ENCODE measurements around the gene RIC3.
"Not testable (repeated sequence)": the region's sequence is repeated elsewhere in the genome, so short reads cannot be mapped to it uniquely, and the experiment has no call there.

Gene RIC3

GRCh38 chr11:8180469-8180868 lies 11.6 kb upstream of the RIC3 start:
- no peak for DNase-seq (ENCODE audit: extremely low spot score)
- TF ChIP-seq BHLHE40 (IDR thresholded peaks at IDR 0.05; ENCODE audit: borderline replicate concordance), result no peak
- no peak for TF ChIP-seq FOXK2 (IDR thresholded peaks at IDR 0.05)
- TF ChIP-seq L3MBTL2 (conservative IDR thresholded peaks at IDR 0.05), result no peak
- no peak for TF ChIP-seq ELF4 (IDR thresholded peaks at IDR 0.05)
- TF ChIP-seq HDGF (IDR thresholded peaks at IDR 0.05; ENCODE audit: borderline replicate concordance), result no peak
- TF ChIP-seq SUZ12 (IDR thresholded peaks at IDR 0.05), result no peak
- ChIA-PET POLR2A (no interaction called here), CTCF (no interaction called here)

- DNase-seq (ENCODE audit: extremely low spot score), result no peak
- TF ChIP-seq L3MBTL2 (conservative IDR thresholded peaks at IDR 0.05) (no peak), ELF4 (IDR thresholded peaks at IDR 0.05) (no peak), SUZ12 (IDR thresholded peaks at IDR 0.05) (no peak), CTBP1 (IDR thresholded peaks at IDR 0.05; ENCODE audit: borderline replicate concordance) (no peak)
- CTCF ChIA-PET, result interaction anchor here (0.8 kb wide), 1 partner anchor 88 kb away, joined by 3 read pairs; no protein-coding TSS in a partner anchor
- POLR2A ChIA-PET, result no interaction called here
Measured at GRCh38 chr11:8178297-8178696, 9.5 kb upstream of the RIC3 start.

DNA sequence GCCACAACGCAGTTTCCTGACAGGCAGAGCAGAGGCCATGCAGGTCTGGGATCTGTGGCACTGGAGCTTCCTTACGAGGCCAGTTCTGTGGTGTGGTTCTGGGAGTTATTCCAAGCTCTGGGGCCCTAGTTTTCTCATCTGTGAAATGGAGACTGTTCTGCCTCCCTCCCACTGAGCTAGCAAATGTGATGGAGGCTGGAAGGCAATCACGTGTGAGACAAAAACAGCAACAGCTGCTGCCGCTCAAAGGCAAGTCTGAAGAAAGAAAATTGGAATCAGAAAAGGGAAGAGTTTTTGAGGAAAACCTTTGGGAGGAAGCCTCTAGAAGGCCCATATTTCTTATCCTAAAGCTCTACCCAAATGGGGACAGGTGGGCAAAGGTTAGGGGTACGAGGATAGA lies 8.3 kb upstream of the RIC3 start:
- CTCF ChIA-PET, result no interaction called here
- no peak for TF ChIP-seq ZNF384 (IDR thresholded peaks at IDR 0.05)
- TF ChIP-seq SUZ12 (IDR thresholded peaks at IDR 0.05), result no peak
- TF ChIP-seq BHLHE40 (IDR thresholded peaks at IDR 0.05; ENCODE audit: borderline replicate concordance), result no peak
- no peak for TF ChIP-seq FOXK2 (IDR thresholded peaks at IDR 0.05)
- TF ChIP-seq ARNT (IDR thresholded peaks at IDR 0.05), result no peak
- no peak for TF ChIP-seq FOXA1 (IDR thresholded peaks at IDR 0.05)
- TF ChIP-seq ELF4 (IDR thresholded peaks at IDR 0.05), result no peak
- no peak for TF ChIP-seq CTBP1 (IDR thresholded peaks at IDR 0.05; ENCODE audit: borderline replicate concordance)
- no peak for DNase-seq (ENCODE audit: extremely low spot score)
- POLR2A ChIA-PET, result no interaction called here

- no peak for TF ChIP-seq HDGF (IDR thresholded peaks at IDR 0.05; ENCODE audit: borderline replicate concordance)
- TF ChIP-seq, protein P1, sequence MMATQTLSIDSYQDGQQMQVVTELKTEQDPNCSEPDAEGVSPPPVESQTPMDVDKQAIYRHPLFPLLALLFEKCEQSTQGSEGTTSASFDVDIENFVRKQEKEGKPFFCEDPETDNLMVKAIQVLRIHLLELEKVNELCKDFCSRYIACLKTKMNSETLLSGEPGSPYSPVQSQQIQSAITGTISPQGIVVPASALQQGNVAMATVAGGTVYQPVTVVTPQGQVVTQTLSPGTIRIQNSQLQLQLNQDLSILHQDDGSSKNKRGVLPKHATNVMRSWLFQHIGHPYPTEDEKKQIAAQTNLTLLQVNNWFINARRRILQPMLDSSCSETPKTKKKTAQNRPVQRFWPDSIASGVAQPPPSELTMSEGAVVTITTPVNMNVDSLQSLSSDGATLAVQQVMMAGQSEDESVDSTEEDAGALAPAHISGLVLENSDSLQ (IDR thresholded peaks at IDR 0.05), result no peak
- no peak for TF ChIP-seq TARDBP (IDR thresholded peaks at IDR 0.05)
- TF ChIP-seq NFRKB (IDR thresholded peaks at IDR 0.05), result no peak
- TF ChIP-seq ZNF384 (IDR thresholded peaks at IDR 0.05), result no peak
- no peak for TF ChIP-seq SP1 (IDR thresholded peaks at IDR 0.05)
- no peak for TF ChIP-seq FOXK2 (IDR thresholded peaks at IDR 0.05)
- no peak for TF ChIP-seq ARNT (IDR thresholded peaks at IDR 0.05)
- TF ChIP-seq FOXA1 (IDR thresholded peaks at IDR 0.05), result no peak
- POLR2A ChIA-PET, result no interaction called here
- no peak for DNase-seq (ENCODE audit: extremely low spot score)
- CTCF ChIA-PET, result no interaction called here
Measured at GRCh38 chr11:8167796-8168195, 1.0 kb downstream of the RIC3 start.

DNA sequence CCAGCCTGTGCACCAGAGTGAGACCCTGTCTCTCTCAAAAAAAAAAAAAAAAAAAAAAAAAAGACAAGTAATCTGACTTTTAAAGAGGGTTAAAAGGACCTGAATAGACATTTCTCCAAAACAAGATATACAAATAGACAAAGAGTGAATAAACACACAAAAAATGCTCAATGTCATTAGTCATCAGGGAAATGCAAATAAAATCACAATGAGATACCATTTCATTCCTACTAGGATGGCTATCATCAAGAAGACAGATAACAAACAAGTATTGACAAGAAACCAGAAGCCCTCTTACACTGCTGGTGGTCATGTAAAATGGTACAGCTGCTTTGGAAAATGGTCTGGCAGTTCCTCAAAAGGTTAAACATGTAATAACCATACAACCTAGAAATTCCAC lies 4.1 kb downstream of the RIC3 start:
- TF ChIP-seq ARNT (IDR thresholded peaks at IDR 0.05) (no peak), FOXK2 (IDR thresholded peaks at IDR 0.05) (no peak), FOXA1 (IDR thresholded peaks at IDR 0.05) (no peak), HDGF (IDR thresholded peaks at IDR 0.05; ENCODE audit: borderline replicate concordance) (no peak), BHLHE40 (IDR thresholded peaks at IDR 0.05; ENCODE audit: borderline replicate concordance) (no peak), ZNF384 (IDR thresholded peaks at IDR 0.05) (no peak), LEF1 (IDR thresholded peaks at IDR 0.05; ENCODE audit: borderline replicate concordance) (no peak), TARDBP (IDR thresholded peaks at IDR 0.05) (no peak), L3MBTL2 (conservative IDR thresholded peaks at IDR 0.05) (no peak), SP1 (IDR thresholded peaks at IDR 0.05) (no peak), CTBP1 (IDR thresholded peaks at IDR 0.05; ENCODE audit: borderline replicate concordance) (no peak), NFRKB (IDR thresholded peaks at IDR 0.05) (no peak), ELF4 (IDR thresholded peaks at IDR 0.05) (no peak), SUZ12 (IDR thresholded peaks at IDR 0.05) (no peak), FOXM1 (IDR thresholded peaks at IDR 0.05; ENCODE audit: borderline replicate concordance) (no peak)
- TF ChIP-seq, protein P1 (IDR thresholded peaks at IDR 0.05), result no peak
- ChIA-PET CTCF (no interaction called here), POLR2A (no interaction called here)
- no peak for DNase-seq (ENCODE audit: extremely low spot score)

DNA sequence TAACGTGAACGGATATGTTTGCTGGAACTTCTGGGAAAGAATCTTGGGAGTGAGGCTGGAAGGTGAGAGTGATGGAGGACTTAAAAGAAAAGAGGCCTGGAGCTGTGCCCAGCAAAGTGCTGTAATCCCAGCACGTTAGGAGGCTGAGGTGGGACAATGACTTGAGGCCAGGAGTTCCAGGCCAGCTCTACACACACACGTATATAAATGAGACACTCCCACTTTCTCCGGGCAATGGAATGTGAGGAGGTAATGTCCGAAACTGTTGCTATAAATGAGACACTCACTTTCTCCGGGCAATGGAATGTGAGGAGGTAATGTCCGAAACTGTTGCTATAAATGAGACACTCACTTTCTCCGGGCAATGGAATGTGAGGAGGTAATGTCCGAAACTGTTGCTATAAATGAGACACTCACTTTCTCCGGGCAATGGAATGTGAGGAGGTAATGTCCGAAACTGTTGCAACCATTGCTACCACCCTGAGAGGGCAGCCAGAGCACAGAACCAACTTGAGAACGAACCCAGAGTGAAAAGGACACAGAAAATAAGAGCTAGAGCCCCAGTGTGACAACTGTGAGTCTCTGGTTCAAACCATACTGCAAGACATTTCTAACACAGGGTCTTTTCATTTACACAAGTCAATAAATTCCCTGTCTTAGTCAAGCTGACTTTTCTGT lies 7.1 kb downstream of the RIC3 start:
- CTCF ChIA-PET; DNase-seq (ENCODE audit: extremely low spot score); POLR2A ChIA-PET: not testable (repeated sequence)

DNA sequence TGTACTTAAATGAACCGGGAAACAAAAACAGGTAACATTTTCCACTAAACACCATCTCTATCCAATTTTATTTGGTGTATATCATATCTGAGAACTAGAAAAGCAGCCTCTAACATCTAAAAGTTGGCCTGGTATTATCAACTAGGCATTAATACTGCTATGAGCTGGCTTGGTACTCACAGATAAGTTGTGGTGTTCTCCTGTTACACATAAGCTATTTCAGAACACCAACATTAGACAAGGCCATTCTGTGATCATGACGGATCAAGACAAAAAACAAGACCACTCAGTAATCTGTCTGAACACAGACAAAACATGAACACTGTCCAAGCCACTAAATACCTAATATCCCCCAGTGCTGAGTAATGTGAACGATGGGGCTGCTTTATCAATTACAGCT lies 11.9 kb downstream of the RIC3 start:
- ChIA-PET CTCF (no interaction called here), POLR2A (no interaction called here)
- no peak for TF ChIP-seq CTBP1 (IDR thresholded peaks at IDR 0.05; ENCODE audit: borderline replicate concordance)
- no peak for TF ChIP-seq SUZ12 (IDR thresholded peaks at IDR 0.05)
- no peak for TF ChIP-seq ARNT (IDR thresholded peaks at IDR 0.05)
- TF ChIP-seq L3MBTL2 (conservative IDR thresholded peaks at IDR 0.05), result no peak
- TF ChIP-seq LEF1 (IDR thresholded peaks at IDR 0.05; ENCODE audit: borderline replicate concordance), result no peak
- TF ChIP-seq, protein P1 (IDR thresholded peaks at IDR 0.05), result no peak
- no peak for TF ChIP-seq FOXA1 (IDR thresholded peaks at IDR 0.05)
- no peak for TF ChIP-seq SP1 (IDR thresholded peaks at IDR 0.05)
- DNase-seq (ENCODE audit: extremely low spot score), result no peak
